GM19452 (cell line): ENCODE measurements around the gene EEFSEC.

Source experiments
- ATAC-seq: cut with Tn5 transposase; IDR thresholded peaks from one replicate; pipeline ENCODE4 v1.9.1; 2021; ENCODE audit not compliant: unreplicated experiment

EEFSEC gene

GRCh38 chr3:128405554-128406277, 252.4 kb downstream of the EEFSEC start:
- no peak for ATAC-seq

GRCh38 chr3:128407247-128407646, 254.0 kb downstream of the EEFSEC start:
- no peak for ATAC-seq

GRCh38 chr3:128408012-128408692, 254.9 kb downstream of the EEFSEC start:
- ATAC-seq, result no peak

GRCh38 chr3:128408693-128409623, 255.7 kb downstream of the EEFSEC start:
- ATAC-seq, result no peak

GRCh38 chr3:128409624-128410581, 256.6 kb downstream of the EEFSEC start:
- ATAC-seq, result no peak

GRCh38 chr3:128410669-128411573, 257.6 kb downstream of the EEFSEC start:
- no peak for ATAC-seq

GRCh38 chr3:128411574-128412064, 258.3 kb downstream of the EEFSEC start:
- no peak for ATAC-seq

- no peak for ATAC-seq
These were observed 259.1 kb downstream of the EEFSEC start for GRCh38 chr3:128412180-128413002.

GRCh38 chr3:128413003-128413370, 259.7 kb downstream of the EEFSEC start:
- ATAC-seq, result no peak

GRCh38 chr3:128413413-128414205, 260.3 kb downstream of the EEFSEC start:
- ATAC-seq, result no peak

GRCh38 chr3:128415200-128415772, 262.0 kb downstream of the EEFSEC start:
- no peak for ATAC-seq

GRCh38 chr3:128415773-128416577, 262.7 kb downstream of the EEFSEC start:
- no peak for ATAC-seq

GRCh38 chr3:128416578-128417211, 263.4 kb downstream of the EEFSEC start:
- ATAC-seq, result no peak

- no peak for ATAC-seq
These were observed 265.6 kb downstream of the EEFSEC start for GRCh38 chr3:128418900-128419299.

GRCh38 chr3:128419311-128419710, 266.0 kb downstream of the EEFSEC start:
- ATAC-seq, result no peak

- no peak for ATAC-seq
These were observed 267.0 kb downstream of the EEFSEC start for GRCh38 chr3:128420289-128420688.
